HG03571 (cell line): ENCODE data around the gene MED20.

Experiments used
- ATAC-seq: cut with Tn5 transposase; IDR thresholded peaks from one replicate; pipeline ENCODE4 v1.9.1; 2021; ENCODE audit not compliant: unreplicated experiment

MED20 gene

DNA sequence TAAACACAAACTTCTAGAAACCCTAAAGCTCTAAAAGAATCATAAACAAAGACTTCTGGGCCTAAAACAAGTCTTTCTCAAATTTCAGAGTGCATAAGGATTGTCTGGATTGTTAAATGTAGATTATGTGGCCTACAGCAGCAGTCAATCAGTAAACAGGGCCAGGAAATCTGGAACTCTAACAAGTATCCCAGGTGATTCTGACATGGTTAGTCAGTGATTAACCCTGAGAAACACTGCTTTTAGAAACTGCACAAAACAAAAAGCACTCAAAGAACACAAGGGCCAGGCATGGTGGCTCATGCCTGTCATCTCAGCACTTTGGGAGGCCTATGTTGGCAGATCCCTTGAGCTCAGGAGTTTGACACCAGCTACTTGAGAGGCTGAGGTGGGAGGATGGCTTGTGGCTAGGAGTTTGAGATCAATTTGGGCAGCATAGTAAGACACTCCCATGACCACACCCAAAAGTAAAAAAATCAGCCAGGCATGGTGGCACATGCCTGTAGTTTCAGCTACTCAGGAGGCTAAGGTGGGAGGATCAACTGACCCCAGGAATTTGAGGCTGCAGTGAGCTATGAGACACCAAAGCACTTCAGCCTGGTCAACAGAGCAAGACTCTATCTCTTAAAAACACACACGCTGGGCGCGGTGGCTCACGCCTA, 5.9 kb downstream of the MED20 start:
- no peak for ATAC-seq

DNA sequence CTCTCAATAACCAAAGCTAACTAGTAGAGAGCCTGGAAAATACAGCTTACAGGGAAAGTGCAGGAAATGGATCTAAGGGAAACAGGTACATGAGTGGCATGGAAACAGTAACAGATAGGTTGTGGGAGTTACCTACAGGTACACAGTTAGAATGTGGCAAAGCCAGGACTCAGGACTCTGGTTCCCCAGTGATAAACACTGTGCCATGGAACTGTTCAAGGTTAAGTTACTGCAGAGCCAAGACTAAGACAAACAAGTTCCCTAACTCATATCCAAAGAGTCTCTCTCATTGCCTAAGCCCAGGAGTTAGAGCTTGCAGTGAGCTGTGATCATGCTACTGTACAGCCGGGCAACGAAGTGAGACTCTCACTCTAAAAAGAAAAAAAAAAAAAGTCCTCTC, 6.6 kb downstream of the MED20 start:
- ATAC-seq = no peak

DNA sequence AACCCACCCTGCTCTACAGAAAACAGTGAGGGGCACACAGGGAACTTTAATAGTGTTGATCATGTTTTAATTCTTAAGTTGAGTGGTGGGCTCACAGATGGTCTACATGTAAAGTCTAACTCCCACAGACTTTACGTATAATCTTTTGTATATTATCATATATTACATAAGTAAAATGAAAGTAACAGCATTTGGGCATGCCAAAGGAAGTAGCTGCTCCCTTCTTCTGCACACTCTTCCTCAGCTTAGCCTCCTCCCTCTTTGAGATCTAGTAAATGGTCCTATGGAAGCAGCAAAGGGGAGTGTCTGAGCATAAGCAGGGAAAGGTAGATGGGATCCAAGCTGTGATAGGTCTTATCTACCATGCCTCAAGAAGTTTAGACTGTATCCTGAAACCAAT, 11.2 kb downstream of the MED20 start:
- no peak for ATAC-seq

DNA sequence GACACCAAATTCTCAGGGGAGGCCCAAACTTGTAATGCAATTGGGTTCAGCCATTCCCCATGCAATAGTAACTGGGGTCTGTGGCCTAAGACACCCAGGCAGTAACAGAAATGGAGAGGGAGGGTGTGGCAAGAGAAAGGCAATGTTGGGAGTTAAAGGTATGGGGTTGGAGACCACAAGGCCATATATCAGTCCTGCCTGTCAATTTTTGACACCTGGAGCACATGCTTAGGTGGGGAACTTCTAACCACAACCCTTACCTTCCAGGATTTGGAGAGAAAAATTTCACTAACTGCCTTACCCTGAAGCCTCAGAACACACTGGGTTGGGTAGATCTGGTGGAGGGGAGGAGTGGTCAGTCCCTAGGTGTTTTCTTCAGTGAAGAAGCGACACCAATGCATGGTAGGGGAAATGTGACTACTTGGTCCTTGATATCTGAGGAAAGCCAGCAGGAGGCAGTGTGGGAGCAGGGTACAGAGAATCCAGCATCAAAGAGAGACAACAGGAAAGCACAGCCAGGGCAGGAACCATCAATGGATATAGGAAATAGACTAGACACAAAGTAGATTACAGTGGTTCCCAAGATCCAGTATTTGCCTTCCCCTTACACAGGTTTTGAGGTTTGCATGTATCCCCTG, 18.9 kb downstream of the MED20 start:
- no peak for ATAC-seq

DNA sequence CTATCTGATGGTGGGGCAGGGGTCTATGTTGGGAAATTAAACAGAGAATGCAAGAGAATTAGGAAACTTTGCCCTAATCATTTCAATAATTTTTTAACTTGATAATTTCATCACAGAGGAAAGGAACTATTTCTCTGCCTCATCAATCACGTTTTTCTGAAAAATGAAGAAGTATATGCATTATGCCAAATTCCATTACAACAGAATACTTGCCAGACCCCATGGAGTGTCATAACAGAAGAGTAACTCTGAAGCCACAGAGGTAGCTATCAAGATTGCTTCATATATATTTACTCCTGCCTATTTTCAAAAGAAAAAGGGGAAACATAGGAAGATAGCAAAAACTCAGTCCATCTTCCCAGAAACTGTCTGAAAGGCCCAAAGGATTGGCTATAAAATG, 20.1 kb downstream of the MED20 start:
- ATAC-seq = no peak

DNA sequence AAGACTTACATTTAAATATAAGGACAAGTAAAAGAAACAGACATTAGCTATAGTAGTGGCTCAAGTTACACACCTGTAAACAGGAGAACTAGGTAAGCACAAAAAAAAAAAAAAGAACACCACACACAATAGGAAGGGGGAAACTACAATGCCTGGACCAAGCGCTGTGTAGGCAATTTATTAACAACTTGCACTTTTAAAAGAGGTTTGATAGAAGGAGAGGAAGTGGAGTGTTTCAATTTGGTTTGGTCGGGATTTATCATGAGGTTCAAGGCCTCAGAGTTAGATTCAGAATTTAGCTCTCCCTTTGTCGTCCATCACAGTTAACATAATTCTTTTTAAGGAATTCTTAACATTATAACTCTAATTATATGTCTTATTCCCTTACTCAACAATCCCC, 24.7 kb downstream of the MED20 start:
- no peak for ATAC-seq

DNA sequence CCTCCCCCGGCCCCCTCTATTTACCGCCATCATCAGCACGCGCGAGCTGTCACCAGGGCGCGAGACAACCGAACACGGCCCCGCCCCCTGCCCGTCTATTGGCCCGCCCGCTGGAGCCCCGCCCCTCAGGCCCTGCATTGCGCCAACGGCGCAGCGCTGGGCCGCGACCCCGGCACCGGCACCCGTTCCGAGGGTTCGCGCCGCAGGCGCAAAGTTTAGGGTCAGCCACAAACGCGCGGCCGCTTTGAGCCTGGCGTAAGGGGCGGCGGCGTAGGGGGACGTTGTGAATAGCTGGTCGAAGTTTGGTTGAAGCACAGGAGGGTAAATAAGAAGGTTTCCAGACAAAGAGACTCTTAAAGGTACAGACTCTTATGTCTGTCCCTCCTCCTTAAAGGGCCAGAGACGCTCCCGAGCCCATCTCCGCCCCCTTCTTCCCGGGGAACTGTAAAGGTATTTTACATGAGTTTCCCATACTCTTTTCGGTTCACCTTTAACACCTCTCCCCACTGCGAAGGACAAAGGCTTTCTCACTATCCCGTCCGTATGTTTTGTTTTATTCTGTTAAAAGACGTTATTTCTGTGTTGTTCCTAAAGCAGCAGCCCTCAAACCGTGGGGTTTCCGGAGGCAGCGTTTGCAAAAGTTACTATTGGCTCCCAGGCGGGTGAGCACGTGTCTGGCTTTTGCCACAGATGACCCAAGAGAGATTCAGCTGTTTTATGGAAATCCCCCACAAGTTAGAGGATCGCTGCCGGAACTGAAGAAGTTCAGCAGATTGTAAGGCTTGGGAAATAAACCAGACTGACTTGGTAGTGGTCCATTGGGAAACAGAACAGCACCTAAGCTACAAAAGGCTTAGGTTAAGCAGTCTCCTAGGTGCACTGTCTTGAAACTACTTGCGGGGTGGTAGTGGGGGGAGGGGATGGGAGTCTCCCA, 25.4 kb downstream of the MED20 start, which contains the start of gene USP49:
USP49 (minus strand) TSS at position 76 of the 934 bp plus-strand sequence. CDS start 88,392 bp downstream, outside the sequence.
- peak; percentile 67 for ATAC-seq

DNA sequence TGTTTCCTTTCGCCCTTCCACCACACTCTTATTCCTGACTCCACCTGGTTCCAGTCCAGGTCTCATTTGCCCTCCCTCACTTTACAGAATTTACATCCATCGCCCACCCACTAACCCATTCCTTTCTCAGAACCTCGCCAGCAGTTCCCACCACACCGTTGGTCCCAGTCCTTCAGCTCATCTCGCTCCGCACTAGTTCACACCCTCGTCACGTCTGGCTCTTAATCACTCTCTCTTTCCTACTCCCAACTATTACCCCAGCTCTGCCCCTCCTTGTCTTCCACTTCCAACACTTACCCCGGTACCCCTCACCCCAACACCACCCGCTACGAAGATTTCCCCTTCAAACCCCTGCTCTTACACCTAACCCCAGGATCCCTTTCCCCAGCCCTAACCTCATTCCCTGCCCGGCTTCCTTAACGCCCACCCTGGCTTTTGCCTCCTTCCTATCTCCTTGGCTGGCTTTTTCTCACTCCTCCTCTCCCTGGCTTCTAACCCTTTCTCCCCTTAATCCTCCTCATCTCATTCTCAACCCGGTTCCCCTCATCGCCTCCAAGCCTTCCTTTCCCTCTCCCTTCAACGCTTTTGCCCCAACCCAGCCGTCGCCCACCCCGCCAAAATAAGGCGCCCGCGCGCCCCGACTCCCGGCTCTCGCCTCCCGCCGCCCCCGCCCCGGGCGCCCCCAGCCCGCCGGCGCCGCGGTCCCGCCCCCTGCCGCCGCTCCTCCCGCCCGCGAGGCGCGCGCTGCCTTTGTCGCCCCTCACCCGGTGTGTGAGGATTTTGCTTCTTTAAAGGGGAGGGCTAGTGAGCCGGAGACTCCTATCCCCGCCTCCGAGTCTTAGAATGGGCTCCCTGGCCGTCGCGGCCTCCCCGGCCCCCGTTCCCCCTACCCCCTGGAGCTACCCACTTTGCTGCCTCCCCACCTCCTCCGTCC, 26.3 kb downstream of the MED20 start:
- peak; percentile 34 for ATAC-seq

DNA sequence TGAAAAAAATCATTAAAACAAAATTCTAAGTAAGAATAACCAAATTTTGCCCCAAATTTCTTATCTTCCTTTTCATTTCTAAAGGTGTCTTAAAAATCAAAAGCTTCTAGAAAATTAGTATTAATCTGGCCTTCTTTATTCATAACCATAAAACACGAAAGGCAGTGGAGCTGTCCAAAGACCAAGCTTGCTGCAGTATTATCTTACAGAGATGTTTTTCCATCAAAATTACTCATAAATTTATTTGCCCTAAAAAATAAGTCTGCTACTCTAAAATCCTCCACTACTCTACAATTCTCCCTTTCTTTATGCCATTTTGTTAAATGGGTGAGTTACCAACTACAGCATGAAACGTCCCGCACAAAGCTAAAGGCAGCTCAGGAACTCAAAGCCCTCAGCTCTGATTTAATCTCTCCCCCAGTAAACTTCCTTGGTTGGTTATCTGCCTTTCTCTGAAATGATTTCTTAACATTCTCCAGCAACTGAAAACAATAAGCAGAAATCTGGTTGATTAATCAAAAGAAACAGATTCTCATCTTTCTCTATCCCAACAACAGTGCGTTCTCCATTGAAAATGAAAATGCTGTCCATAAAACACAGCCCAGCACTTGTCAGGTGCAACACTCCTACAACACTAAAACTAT, 27.9 kb downstream of the MED20 start:
- ATAC-seq = no peak

DNA sequence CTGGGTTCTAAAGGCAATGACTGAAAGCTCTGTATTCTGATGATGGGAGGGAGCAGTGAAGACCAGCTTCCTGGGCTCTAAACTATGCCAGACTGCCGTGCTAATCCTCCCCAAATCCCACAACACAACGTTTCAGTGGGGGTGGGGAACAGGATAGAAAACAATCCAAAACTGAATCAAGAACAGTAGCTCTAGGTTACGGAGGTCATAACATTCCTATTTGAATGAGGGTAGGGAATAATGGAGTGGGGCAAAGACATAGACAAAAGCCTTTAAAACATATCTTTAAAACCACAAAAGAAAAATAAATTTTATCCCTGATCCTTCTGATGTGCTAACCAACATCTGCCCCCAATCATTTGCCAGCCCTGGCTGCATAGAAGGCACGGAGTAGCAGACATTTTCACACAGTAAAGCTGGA, 33.6 kb downstream of the MED20 start:
- ATAC-seq = no peak

DNA sequence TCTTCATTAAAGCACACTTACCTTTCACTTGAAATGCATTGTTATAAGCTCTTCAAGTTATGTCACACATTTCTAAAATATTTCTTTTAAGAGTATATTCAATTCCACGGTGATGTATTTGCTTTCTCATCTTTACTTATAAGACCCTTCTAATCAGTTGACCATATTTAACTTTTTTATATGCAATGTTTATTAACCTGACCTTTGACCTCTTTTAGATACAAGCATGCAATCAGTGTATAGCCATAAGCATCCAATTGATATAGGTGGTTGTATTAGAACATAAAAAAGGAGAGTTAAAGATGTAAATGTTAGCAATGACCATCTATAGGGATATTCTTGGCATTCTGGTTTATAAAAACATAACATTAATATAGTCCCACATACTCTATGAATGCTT, 35.0 kb downstream of the MED20 start:
- ATAC-seq = no peak

DNA sequence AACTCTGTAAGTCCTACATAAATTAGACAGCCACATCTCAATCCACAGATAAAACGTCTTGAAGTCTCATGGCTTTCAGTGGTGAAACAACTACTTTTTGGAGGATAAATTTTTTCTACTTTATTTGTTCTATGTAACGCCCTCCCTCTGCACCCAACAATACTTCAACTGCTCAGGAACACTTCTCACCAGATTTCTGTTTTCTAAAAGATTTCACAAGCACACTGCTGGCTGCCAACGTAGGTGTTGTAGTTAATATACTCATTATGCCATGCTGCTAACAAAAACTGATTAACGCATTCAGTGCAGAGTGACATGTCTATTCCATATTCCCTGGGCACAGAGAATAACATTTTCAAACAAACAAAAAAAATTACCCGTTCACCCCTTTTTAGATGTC, 36.0 kb downstream of the MED20 start:
- ATAC-seq = no peak

DNA sequence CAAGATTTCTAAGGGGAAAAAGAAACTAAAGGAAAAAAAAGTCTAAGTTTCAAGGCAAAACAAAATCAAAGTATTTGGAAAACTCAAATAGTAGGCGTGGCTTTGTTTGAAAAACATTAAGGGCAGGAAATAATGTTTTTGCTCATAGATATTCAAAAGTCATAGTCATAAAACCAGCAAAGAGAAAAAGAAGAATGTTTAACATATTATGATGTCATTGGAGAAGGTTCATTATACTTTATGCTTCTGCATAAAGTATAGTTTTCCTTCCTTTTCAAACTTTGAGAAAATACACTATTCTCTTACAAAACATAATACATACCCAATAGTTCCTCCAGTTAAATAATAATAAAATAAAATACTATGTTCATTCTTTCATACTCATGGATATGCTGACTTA, 39.4 kb downstream of the MED20 start:
- no peak for ATAC-seq

DNA sequence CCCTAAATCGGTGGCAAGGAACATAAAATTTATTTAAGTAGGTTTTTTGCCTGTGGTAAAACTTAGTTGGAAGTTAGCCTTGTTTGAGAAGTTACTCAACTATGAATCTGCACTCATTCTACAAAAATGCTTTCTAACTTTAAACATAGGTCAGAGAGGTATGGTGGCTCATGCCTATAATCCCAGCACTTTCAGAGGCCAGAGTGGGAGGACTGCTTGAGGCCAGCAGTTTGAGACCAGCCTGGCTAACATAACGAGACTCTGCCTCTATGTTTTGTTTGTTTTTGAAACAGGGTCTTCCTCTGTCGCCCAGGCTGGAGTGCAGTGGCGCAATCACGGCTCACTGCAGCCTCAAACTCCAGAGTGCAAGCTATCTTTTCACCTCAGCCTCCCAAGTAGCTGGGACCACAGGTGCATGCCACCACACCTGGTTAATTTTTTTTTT, 42.0 kb downstream of the MED20 start:
- no peak for ATAC-seq

DNA sequence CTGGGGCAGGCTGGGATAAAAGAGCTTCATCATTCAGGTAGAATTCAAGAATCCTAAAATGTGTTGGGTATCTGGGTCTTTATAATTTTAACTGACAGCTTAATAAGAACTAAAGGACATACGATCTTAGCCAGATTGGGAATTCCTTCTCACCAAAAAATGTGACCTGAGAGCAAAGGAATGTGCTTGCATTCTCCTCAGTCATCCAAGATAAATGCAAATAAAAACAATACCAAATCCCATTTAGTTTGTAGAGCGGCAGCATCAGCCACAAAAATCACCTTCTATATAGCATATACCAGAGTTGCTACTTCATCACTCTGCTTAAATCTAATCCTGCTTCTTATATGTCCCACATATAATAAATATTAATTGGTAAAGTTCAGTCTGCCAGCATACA, 42.7 kb downstream of the MED20 start:
- no peak for ATAC-seq

DNA sequence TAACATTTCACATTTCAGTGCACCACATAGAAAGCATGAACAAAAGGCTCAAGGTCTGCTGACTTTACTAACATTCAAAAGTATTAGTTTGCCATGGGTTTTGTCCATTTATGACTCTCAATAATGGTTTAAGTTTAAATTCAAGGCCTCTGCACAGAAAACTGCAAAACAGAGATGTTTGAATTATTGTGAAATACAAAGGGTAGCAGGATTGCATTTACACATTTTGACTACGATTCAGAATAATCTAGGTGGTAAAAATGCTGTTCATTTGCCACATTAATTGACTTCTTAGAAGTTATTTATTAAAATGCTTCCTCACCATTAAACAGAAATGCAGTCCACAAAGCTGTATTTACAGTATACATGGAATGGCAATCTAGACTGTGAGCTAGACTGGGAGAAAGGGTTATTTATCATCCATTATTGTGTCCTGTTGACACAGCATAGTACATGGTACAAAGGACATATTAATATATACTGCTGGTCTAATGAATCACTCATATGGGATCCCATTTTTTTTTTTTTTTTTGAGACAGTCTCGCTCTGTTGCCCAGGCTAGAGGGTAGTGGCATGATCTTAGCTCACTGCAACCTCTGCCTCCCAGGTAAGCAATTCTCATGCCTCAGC, 43.8 kb downstream of the MED20 start:
- no peak for ATAC-seq

DNA sequence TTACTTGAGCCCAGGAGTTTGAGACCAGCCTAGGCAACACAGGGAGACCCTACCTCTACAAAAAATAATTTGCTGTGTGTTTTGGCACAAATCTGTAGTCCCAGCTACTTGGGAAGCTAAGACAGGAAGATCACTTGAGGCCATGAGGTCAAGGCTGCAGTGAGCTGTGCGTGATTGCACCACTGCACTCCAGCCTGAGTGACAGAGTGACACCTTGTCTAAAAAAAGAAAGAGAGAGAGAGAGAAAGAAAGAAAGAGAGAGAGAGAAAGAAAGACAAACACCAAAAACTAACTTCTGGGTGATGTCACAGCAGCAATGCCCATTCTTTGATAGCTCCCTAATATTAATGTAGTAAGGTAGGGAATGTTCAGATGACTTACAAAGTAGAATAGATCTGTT, 46.2 kb downstream of the MED20 start:
- no peak for ATAC-seq

DNA sequence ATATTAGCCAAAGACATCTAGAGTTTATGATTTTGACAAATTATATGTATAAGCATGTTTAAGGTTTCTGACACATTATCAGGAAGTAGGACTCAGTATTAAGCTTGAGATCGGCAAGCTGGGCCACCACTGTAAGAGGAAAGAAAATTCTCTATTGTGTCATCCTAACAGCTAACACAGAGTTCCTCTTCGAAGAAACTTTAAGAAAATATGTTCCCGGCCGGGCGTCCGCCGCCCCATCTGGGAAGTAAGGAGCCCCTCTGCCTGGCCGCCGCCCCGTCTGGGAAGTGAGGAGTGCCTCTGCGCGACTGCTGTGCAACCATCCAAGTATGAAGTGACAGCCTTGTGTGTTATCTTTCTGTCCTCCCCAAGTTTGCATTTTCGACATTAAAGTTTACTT, 48.8 kb downstream of the MED20 start:
- no peak for ATAC-seq

DNA sequence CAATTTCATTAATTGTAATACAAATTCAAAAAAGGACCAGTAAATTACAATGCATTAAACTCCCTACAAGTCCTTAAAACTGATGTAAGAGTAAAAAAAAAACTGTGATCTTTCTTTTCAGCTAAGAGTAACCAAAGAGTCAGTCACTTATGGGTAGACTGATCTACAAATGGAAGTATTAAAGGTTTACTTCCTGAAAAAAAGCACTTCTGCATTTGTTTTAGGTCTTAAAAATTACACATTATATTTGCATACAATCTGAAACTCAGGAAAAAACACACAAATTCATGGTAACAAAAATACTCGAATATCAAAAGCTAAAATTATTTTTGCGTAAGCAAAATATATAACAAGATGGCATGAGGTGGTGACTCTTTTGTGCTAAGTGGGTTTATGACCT, 49.2 kb downstream of the MED20 start:
- ATAC-seq = no peak

DNA sequence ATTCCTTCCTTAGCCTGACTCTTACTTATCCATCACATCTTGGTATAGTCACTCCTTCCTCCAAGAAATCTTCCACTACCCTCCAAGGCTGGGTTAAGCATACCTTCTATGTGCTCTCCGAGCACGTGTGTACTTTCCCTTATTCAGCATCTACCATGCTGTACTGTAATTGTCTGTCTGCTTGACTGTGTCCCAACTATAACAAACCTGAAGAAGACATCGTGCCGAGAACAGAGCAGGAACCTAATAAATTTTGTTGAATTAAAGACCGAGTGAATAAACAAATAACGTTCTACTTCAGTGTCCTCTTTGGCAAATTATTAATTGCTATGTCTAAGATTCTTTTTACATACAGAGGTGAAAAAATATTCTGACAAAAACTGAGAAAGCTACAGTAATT, 61.6 kb downstream of the MED20 start:
- ATAC-seq = no peak
